ENCODE data around the gene CACFD1. TPM values are rescaled to one million over a fixed set of nuclear protein-coding genes. Genes with fewer than 3 reads are reported as not detected.

Gene CACFD1
- total RNA-seq, 2 experiments from 2014 or later = 3.7 to 3.8 TPM

DNA sequence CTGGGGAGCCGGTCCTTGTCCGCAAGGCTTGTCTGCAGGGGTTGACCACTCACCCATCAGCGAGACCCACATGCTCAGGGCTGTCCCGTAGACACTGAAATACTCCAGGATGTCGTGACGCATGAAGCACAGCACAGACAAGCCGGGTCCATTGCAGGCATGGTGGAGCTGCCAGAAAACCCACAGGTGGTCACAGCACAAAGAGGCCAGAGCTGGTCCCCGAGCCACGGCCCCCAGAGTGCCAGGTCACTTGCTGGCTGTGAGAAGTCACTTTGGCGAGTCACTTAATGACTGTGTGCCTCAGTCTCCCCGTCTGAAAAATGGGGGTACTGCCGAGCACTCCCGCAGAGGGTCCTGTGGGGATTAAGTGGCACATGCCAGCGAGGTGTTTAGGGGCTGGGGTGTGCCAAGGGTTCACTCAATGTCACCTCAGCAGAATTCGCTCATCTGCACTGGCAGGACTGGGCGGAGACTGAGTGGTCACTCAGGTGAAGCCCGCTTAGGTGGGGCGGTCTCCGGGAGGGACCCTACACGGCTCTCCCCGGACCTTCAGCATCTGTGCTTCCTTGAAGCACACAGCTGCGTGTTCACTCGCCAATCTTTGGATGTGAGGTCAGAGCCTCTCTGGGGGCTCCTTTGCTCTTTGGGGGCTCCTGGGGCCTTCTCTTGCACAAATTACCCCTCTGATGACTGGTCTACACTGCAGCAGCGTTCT lies 60.5 kb downstream of the CACFD1 start:
- no peak for DNase-seq
- Mint-ChIP-seq H3K9me3 (no peaks in the 10 kb centered on the region), H3K27ac (no peak overlapping the region), H3K36me3 (ENCODE audit: low read depth) (no peaks in the 10 kb centered on the region), H3K4me3 (no peak overlapping the region), H3K4me1 (ENCODE audit: low read depth) (no peaks in the 10 kb centered on the region), H3K27me3 (no peaks in the 10 kb centered on the region)
- Histone ChIP-seq H3K27me3 (ENCODE audit: control insufficient read depth in 1 of 2, insufficient read depth in 2 of 2, low read length in 2 of 2) (no peaks in the 10 kb centered on the region), H3K4me3 (ENCODE audit: low read length) (no peak overlapping the region), H3K27ac (ENCODE audit: low read depth in 1 of 2, low read length in 2 of 2) (no peak overlapping the region), H3K9me3 (ENCODE audit: control insufficient read depth in 1 of 2, insufficient read depth in 1 of 2, low read length in 2 of 2) (no peaks in the 10 kb centered on the region), H3K36me3 (ENCODE audit: insufficient read depth, low read length) (no peaks in the 10 kb centered on the region), H3K4me1 (ENCODE audit: insufficient read depth, low read length) (no peaks in the 10 kb centered on the region)
- ChIA-PET CTCF (no interaction called here), POLR2A (no interaction called here)
- TF ChIP-seq, protein P1, sequence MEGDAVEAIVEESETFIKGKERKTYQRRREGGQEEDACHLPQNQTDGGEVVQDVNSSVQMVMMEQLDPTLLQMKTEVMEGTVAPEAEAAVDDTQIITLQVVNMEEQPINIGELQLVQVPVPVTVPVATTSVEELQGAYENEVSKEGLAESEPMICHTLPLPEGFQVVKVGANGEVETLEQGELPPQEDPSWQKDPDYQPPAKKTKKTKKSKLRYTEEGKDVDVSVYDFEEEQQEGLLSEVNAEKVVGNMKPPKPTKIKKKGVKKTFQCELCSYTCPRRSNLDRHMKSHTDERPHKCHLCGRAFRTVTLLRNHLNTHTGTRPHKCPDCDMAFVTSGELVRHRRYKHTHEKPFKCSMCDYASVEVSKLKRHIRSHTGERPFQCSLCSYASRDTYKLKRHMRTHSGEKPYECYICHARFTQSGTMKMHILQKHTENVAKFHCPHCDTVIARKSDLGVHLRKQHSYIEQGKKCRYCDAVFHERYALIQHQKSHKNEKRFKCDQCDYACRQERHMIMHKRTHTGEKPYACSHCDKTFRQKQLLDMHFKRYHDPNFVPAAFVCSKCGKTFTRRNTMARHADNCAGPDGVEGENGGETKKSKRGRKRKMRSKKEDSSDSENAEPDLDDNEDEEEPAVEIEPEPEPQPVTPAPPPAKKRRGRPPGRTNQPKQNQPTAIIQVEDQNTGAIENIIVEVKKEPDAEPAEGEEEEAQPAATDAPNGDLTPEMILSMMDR (IDR thresholded peaks at IDR 0.05) = no peak
- ATAC-seq (ENCODE audit: poor library complexity) = no peak
- intact Hi-C loops (cut with DNase I, micrococcal nuclease) = no loop called here

Other genes starting within 250 kb of the CACFD1 start
- gene ABO, start 184.8 kb upstream of the CACFD1 start, total RNA-seq = under 1 TPM; 0.19 to 0.31 TPM
- 10 to 100 TPM; 15.1 to 15.9 TPM for gene SURF6, start 123.8 kb upstream of the CACFD1 start, total RNA-seq
- gene MED22, start 111.8 kb upstream of the CACFD1 start, total RNA-seq = 10 to 100 TPM; 15.7 to 18.0 TPM
- gene RPL7A, start 111.8 kb upstream of the CACFD1 start, total RNA-seq = 1,000 to 10,000 TPM; 2,613 to 2,686 TPM
- 10 to 100 TPM; 42.5 to 45.9 TPM for gene SURF1, start 103.5 kb upstream of the CACFD1 start, total RNA-seq
- gene SURF2, start 103.4 kb upstream of the CACFD1 start, total RNA-seq = 10 to 100 TPM; 12.7 TPM
- 10 to 100 TPM; 90.7 to 94.6 TPM for gene SURF4, start 83.9 kb upstream of the CACFD1 start, total RNA-seq
- 1 to 10 TPM in 1 of 2 experiments, under 1 TPM in 1; 0.59 to 1.0 TPM for gene STKLD1, start 83.6 kb upstream of the CACFD1 start, total RNA-seq
- gene REXO4, start 42.0 kb upstream of the CACFD1 start, total RNA-seq = 10 to 100 TPM; 17.3 to 18.5 TPM
- gene ADAMTS13, start 37.6 kb upstream of the CACFD1 start, total RNA-seq = 1 to 10 TPM; 2.2 to 2.6 TPM
- gene SLC2A6, start 19.1 kb downstream of the CACFD1 start, total RNA-seq = 1 to 10 TPM; 1.8 to 3.2 TPM
- gene MYMK, start 65.0 kb downstream of the CACFD1 start, total RNA-seq = not detected
- gene ADAMTSL2, start 74.7 kb downstream of the CACFD1 start, total RNA-seq = 1 to 10 TPM; 1.2 to 1.3 TPM
- not detected for gene FAM163B, start 149.4 kb downstream of the CACFD1 start, total RNA-seq
- 1 to 10 TPM; 1.7 to 1.8 TPM for gene DBH, start 176.4 kb downstream of the CACFD1 start, total RNA-seq

Measured in CD4-positive, alpha-beta T cell (primary cell).